Adrenal gland (tissue), 12 donors: ENCODE measurements around the gene AGAP1. TPM values are rescaled to one million over a fixed set of nuclear protein-coding genes. Genes with fewer than 3 reads are reported as not detected.

Experiments
- DNase-seq, 7 donors: peaks; one replicate each; pipeline ENCODE4 v3.0.0-alpha.2; 2019 to 2020
- H3K27ac ChIP-seq, 5 donors: fragments of 200-600 bp; sonication (generic) in 4 of 5; 1 replicate in 3 of 5; 2 replicates in 2 of 5; pipeline versions ENCODE4 v1.5.1 to v1.8.0; 2016 to 2020; ENCODE audit warnings: mild to moderate bottlenecking in 1 of 5
- H3K27me3 ChIP-seq: fragments of 200-600 bp; 2 replicates; pipeline ENCODE4 v1.8.0; 2021
- H3K36me3 ChIP-seq, 2 donors: fragments of 200-600 bp; replicated peaks in 1 of 2; 1 replicate in 1 of 2; 2 replicates in 1 of 2; pipeline versions ENCODE4 v1.5.1 to v1.8.0; 2018 to 2022
- H3K4me1 ChIP-seq, 2 donors: fragments of 200-600 bp; replicated peaks in 1 of 2; 1 replicate in 1 of 2; 2 replicates in 1 of 2; pipeline versions ENCODE4 v1.5.1 to v1.8.0; 2018 to 2021
- H3K4me3 ChIP-seq, 4 donors: fragments of 200-600 bp; sonication (generic) in 3 of 4; one replicate each; pipeline ENCODE4 v1.5.1; 2016 to 2018
- H3K9me3 ChIP-seq, 3 donors: fragments of 200-600 bp; sonication (generic) in 1 of 3; replicated peaks in 1 of 3; 1 replicate in 2 of 3; 2 replicates in 1 of 3; pipeline versions ENCODE4 v1.5.1 to v1.8.0; 2016 to 2021
- POLR2A ChIP-seq, 2 donors: fragments of 450-650 bp; IDR thresholded peaks; one replicate each; pipeline ENCODE4 v1.6.1; 2017; ENCODE audit warnings: antibody characterized with exemption in 2 of 2, mild to moderate bottlenecking in 2 of 2, moderate library complexity in 1 of 2
- WGBS, 4 donors: extraction: QIAGEN DNeasy Blood & Tissue Kit in 2 of 4; methylation state at CpG; one replicate each; pipeline versions ENCODE4 v1.1.5 to v1.1.7; 2013 to 2017; 5-methylcytosine and 5-hydroxymethylcytosine counted together
- intact Hi-C, 2 donors: fragments of 100-400 bp; cut with DNase I; formaldehyde crosslinking; loops; one replicate each; pipeline versions ENCODE4 v1.14.1 to v1.15.0; 2022 to 2023
- polyA plus RNA-seq, 3 donors: library from polyadenylated mRNA; stranded (reverse); fragments of 200-250 nt in 2 of 3; fragments of 350-450 nt in 1 of 3; fragmentation: Illumina TruSeq in 1 of 3; extraction: RNeasy Lipid Tissue Mini Kit (QIAGEN cat#74804) in 1 of 3; gene quantifications; one replicate each; pipeline ENCODE4 v1.2.3, GENCODE V29; 2013 to 2014
- total RNA-seq, 9 donors: library from RNA; depleted of rRNA in 4 of 9; stranded (reverse); fragments of >200 nt in 4 of 9; fragments of 120-200 nt in 1 of 9; fragmentation: NEBNext Ultra II Directional in 1 of 9; extraction: Animal tissue kit (Norgen Biotek cat#: 25700) in 1 of 9; gene quantifications; one replicate each; pipeline versions ENCODE4 v1.1.0 to v1.2.4, GENCODE V29; 2013 to 2023
- TF ChIP-seq, protein P1 (sequence below), 6 experiments: fragments of 450-650 bp in 4 of 6; fragments of 200-600 bp in 2 of 6; sonication (generic) in 1 of 6; IDR thresholded peaks; 1 replicate in 5 of 6; 2 replicates in 1 of 6; pipeline versions ENCODE4 v1.5.1 to v1.8.0; 2016 to 2021; ENCODE audit warnings: antibody characterized with exemption in 6 of 6, mild to moderate bottlenecking in 2 of 6, moderate library complexity in 1 of 6
- donor health status: healthy with polysubstance abuse.
- donor health status: Bipolar disorder and iron deficiency.
- donor health status: DM: yes; HTN: yes; CAD: no.
- donor health status: DM: no; HTN: no; CAD: no.
- donor health status: DM: no; HTN: no; CAD: no.
- donor health status: DM: yes; HTN: yes; CAD: no.

Gene AGAP1
- total and polyA plus RNA-seq, 12 donors: 5.3 to 29.6 (median 17.7) TPM

DNA sequence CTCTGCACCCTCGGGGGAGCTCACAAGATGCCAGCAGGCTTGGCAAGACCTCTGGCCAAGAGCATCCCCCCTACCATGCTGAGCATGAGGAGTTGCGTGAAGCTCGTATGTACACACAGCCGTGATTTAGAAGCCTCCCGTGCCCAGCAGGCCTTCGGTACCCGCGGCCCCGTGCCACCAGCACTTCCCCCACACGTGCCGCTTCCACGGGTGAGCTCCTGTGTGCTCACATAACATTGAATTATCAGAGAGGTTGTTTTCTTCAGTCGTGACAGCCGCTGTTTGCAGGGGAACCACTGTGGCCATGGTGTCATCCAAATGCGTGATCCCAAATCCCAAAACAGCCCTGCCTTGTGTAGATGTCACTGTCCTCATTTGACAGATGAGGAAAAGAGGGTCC lies 621.1 kb downstream of the AGAP1 start:
- DNase-seq: no peak
- WGBS, 4 donors: 91 to 95% (median 92%) methylated on average over 11 to 15 of the region's 15 CpGs
- Histone ChIP-seq H3K27ac (no peak overlapping the region), H3K36me3 (no peaks in the 10 kb centered on the region), H3K4me1 (no peaks in the 10 kb centered on the region), H3K4me3 (no peak overlapping the region), H3K27me3 (no peaks in the 10 kb centered on the region), H3K9me3 (no peaks in the 10 kb centered on the region)
- no peak for TF ChIP-seq POLR2A (IDR thresholded peaks at IDR 0.05)
- TF ChIP-seq, protein P1, sequence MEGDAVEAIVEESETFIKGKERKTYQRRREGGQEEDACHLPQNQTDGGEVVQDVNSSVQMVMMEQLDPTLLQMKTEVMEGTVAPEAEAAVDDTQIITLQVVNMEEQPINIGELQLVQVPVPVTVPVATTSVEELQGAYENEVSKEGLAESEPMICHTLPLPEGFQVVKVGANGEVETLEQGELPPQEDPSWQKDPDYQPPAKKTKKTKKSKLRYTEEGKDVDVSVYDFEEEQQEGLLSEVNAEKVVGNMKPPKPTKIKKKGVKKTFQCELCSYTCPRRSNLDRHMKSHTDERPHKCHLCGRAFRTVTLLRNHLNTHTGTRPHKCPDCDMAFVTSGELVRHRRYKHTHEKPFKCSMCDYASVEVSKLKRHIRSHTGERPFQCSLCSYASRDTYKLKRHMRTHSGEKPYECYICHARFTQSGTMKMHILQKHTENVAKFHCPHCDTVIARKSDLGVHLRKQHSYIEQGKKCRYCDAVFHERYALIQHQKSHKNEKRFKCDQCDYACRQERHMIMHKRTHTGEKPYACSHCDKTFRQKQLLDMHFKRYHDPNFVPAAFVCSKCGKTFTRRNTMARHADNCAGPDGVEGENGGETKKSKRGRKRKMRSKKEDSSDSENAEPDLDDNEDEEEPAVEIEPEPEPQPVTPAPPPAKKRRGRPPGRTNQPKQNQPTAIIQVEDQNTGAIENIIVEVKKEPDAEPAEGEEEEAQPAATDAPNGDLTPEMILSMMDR (IDR thresholded peaks at IDR 0.05): no peak
- intact Hi-C loops: no loop called here

DNA sequence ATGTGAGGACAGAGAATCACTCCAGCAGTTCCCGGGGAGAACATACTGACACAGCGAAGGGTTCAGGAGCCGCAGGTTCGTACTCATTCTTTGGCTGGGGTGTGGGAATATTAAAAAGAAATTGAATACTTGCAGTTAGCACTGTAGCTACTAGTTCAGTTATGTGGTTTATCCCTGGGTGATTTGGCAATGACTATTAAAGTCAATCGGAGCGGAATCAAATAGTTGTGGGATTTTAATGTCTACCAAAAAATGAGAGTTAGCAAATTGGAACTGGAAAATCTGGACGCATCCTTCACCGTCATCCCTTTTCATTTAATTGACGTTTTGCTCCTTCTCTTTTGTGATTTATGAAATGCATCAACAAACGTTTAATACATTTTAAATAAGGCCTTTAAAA lies 623.6 kb downstream of the AGAP1 start:
- Histone ChIP-seq H3K27me3 (no peaks in the 10 kb centered on the region), H3K4me1 (no peaks in the 10 kb centered on the region), H3K4me3 (no peak overlapping the region), H3K9me3 (no peaks in the 10 kb centered on the region), H3K27ac (no peak overlapping the region), H3K36me3 (no peaks in the 10 kb centered on the region)
- DNase-seq: no peak
- intact Hi-C loops: no loop called here
- 90 to 91% (median 91%) methylated on average over 10 of the region's 10 CpGs for WGBS, 4 donors
- TF ChIP-seq, protein P1 (IDR thresholded peaks at IDR 0.05): no peak
- TF ChIP-seq POLR2A (IDR thresholded peaks at IDR 0.05): no peak

DNA sequence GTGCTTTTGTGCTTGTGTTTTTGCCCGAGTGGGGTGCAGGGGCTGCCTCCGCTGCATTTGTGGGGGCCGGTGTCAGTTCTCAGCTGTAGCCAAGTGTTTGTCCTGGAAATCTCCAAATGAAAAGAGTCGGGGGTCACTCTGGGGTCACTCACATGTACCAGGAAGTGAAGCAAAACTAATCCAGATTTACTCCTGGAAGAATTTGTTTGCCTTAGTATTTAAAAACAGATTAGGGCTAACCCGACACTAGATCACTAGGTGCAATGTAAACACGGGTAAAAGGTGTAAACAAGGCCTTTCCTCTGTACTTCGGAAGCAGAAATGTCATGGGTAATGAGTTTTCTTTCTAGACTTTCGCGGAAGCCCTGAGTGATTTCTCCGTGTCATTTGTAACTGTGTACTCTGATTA lies 624.0 kb downstream of the AGAP1 start:
- no peak overlapping the region for H3K27ac ChIP-seq
- no peak for DNase-seq
- TF ChIP-seq, protein P1 (IDR thresholded peaks at IDR 0.05): no peak
- no peak for TF ChIP-seq POLR2A (IDR thresholded peaks at IDR 0.05)
- WGBS, 4 donors: 81 to 85% (median 82%) methylated on average over 10 of the region's 10 CpGs
- no peaks in the 10 kb centered on the region for H3K4me1 ChIP-seq
- no peaks in the 10 kb centered on the region for H3K27me3 ChIP-seq
- H3K36me3 ChIP-seq: no peaks in the 10 kb centered on the region
- intact Hi-C loops: no loop called here
- no peaks in the 10 kb centered on the region for H3K9me3 ChIP-seq
- no peak overlapping the region for H3K4me3 ChIP-seq

DNA sequence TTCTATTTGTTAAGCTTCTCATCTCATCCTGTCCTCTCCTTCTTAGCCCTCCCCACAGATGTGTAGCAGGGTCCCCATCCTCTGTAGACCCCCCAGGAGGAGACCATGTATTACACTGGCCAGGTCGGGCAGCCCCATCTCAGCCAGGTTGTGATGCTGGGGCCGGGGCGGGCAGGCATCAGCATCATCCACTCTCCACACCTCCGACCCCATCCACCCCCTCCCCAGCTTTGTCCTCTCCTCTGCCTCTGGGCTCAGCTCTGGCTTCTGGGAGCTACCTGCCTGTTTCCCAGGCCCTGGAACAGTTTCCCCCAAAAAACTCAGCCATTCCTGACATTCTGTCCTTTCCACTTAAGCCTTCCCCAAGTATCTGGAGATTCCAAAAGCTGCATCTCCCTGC lies 625.2 kb downstream of the AGAP1 start:
- intact Hi-C loops: no loop called here
- no peak for DNase-seq

More for the DNA sequence above, 625.2 kb downstream of the AGAP1 start:
- TF ChIP-seq, protein P1 (IDR thresholded peaks at IDR 0.05): no peak
- no peak for TF ChIP-seq POLR2A (IDR thresholded peaks at IDR 0.05)
- no peaks in the 10 kb centered on the region for H3K4me1 ChIP-seq
- H3K9me3 ChIP-seq: no peaks in the 10 kb centered on the region
- no peak overlapping the region for H3K4me3 ChIP-seq
- no peak overlapping the region for H3K27ac ChIP-seq
- H3K27me3 ChIP-seq: no peaks in the 10 kb centered on the region
- H3K36me3 ChIP-seq: no peaks in the 10 kb centered on the region
- WGBS, 4 donors: 87 to 96% (median 92%) methylated on average over 4 of the region's 4 CpGs
